22Rv1 (cell line): ENCODE data around the gene NLN.

ENCODE experiments used
- H3K27ac ChIP-seq: fragments of 450-650 bp; 2 replicates; pipeline ENCODE4 v1.5.1; 2017
- ZFX ChIP-seq: fragments of 450-650 bp; IDR thresholded peaks from 2 replicates; pipeline ENCODE4 v1.6.1; 2017; ENCODE audit warnings: antibody characterized with exemption, borderline replicate concordance
- TF ChIP-seq, protein P1 (sequence below): fragments of 450-650 bp; IDR thresholded peaks from 2 replicates; pipeline ENCODE4 v1.5.1; 2017; ENCODE audit warnings: mild to moderate bottlenecking

The NLN gene

GRCh38 chr5:65736011-65736410 is 14.0 kb downstream of the NLN start:
- H3K27ac ChIP-seq, result no peak overlapping the region

DNA sequence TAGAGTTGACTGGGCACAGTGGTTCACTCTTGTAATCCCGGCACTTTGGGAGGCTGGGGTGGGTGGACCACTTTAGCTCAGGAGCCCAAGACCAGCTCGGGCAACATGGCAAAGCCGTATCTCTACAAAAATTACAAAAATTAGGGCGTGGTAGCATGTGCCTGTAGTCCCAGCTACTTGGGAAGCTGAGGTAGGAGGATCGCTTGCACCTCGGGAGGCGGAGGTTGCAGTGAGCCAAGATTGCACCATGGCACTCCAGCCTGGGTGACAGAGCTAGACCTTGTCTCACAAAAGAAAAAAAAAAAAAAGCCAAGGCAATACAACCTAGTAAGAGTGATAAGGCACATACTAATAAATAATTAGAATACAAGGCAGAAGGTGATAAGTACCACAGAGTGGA is 15.8 kb downstream of the NLN start:
- TF ChIP-seq, protein P1, sequence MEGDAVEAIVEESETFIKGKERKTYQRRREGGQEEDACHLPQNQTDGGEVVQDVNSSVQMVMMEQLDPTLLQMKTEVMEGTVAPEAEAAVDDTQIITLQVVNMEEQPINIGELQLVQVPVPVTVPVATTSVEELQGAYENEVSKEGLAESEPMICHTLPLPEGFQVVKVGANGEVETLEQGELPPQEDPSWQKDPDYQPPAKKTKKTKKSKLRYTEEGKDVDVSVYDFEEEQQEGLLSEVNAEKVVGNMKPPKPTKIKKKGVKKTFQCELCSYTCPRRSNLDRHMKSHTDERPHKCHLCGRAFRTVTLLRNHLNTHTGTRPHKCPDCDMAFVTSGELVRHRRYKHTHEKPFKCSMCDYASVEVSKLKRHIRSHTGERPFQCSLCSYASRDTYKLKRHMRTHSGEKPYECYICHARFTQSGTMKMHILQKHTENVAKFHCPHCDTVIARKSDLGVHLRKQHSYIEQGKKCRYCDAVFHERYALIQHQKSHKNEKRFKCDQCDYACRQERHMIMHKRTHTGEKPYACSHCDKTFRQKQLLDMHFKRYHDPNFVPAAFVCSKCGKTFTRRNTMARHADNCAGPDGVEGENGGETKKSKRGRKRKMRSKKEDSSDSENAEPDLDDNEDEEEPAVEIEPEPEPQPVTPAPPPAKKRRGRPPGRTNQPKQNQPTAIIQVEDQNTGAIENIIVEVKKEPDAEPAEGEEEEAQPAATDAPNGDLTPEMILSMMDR, result no peak
- TF ChIP-seq ZFX, result no peak
- no peak overlapping the region for H3K27ac ChIP-seq

More at GRCh38 chr5:65736011-65736410, 14.0 kb downstream of the NLN start:
- TF ChIP-seq, protein P1, result no peak
- no peak for TF ChIP-seq ZFX

DNA sequence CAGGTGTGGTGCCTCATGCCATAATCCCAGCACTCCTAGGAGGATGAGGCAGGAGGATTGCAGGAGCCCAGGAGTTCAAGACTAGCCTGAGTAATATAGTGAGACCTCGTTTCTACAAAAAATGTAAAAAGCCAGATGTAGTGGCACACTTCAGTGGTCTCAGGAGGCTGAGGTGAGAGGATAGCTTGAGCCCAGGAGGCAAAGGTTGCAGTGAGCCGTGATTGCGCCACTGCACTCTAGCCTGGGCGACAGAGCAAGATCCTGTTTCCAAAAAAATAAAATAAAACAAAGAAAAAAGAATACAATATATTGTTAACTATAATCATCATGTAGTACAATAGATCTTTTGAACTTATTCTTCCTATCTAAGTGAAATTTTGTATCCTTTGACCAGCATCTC is 16.3 kb downstream of the NLN start:
- no peak overlapping the region for H3K27ac ChIP-seq
- TF ChIP-seq ZFX, result no peak
- TF ChIP-seq, protein P1, result no peak

DNA sequence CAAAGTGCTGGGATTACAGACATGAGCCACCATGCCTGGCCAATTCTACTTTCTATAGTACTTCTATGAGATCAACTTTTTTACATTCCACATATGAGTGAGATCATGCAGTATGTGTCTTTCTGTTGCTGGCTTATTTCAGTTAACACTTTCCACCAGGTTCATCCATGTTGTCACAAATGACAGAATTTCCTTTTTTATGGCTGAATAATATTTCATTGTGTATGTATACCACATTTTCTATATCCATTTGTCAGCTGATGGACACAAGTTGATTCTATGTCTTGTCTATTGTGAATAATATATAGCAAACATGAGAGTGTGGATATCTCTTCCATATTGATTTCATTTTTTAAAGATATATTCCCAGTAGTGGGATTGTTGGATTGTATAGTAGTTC is 17.2 kb downstream of the NLN start:
- TF ChIP-seq ZFX, result no peak
- TF ChIP-seq, protein P1, result no peak
- H3K27ac ChIP-seq, result no peak overlapping the region

DNA sequence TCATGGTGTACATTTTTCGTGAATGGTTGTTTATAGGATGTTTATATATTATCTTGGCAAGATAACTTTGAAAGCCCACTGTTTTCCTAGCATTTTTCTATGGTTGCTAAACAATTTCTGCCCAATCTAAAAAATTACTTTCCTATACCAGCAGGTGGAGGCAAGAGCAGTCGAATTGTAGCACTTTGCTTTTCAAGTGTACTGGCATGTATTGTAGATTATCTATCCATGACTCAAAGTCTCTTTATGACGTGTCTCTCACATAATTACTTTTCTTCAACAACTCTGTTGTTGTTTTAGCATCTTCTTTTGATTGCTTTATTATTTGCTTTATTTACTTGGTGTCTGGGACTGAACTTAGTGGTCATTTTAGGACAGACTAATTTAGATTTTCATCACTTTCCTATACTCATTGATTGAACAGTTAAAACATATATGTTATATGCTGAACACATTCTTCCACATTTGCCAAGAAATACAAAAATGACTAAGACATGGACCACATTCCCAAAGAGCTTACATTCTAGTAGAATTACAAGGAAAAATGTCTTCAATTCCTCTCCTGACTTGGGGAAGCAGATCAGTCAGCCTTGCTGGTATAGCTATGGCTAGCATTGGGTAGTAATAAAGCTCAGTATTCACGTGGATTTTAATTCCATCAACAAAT is 20.7 kb downstream of the NLN start:
- TF ChIP-seq ZFX, result no peak
- TF ChIP-seq, protein P1, result peak; percentile 80
- no peak overlapping the region for H3K27ac ChIP-seq

DNA sequence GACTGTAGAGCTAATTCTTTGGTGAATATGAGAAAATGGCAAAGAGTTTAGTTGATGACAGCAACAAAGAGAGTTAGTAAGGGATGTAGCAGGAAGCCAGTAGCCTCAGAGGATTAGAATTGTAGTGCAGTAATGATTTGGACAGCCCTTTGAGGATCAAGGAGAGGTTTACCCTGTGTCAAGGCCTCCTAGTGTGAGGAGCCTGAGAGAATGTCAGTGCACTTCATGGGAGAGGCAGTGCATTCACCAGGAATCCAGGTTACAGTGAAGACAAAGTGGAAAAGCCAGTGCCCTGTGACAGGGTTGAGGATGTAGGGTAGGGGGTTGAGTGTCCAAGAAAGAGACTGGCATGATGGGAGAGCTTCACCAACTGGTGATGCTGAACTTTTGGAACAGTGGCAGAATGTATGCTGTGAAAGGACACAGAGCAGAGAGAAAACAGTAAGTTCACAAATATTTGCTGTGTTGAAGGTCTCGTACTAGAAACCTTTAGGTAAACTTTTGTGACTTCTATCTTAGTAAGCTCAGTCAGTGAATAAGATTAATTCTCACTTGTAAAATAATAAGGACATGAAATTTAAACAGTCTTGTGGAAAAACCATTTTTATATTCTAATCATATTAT is 27.3 kb downstream of the NLN start:
- H3K27ac ChIP-seq, result no peak overlapping the region
- no peak for TF ChIP-seq ZFX
- TF ChIP-seq, protein P1, result no peak

DNA sequence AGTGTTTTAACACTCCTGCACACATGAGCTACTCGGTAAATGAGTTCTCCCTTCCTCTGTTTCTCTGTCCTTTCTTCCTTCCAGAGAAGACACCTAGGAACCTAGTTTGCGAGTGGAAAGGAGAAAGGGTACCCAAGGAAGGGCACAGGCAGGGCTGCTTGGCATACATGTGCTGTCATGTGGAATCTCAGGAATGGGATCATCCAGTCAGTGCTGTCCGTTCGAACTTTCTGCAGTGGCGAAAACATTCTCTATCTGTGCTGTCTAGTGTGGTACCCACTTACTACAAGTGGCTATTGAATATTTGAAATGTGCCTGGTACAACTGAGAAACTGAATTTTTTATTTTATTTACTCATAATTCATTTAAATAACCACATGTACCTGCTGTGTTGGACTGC is 28.0 kb downstream of the NLN start:
- no peak for TF ChIP-seq ZFX
- TF ChIP-seq, protein P1, result no peak
- H3K27ac ChIP-seq, result no peak overlapping the region
